ENCODE data around the gene SLC15A2.
"Not testable (repeated sequence)": the region's sequence is repeated elsewhere in the genome, so short reads cannot be mapped to it uniquely, and the experiment has no call there.

Gene SLC15A2

GRCh38 chr3:121894301-121894990 is at the start of gene SLC15A2:
SLC15A2 (plus strand) TSS chr3:121894401; CDS start chr3:121894477, 76 bp downstream.
- DNase-seq (ENCODE audit: low read depth), result no peak

- no peak for DNase-seq (ENCODE audit: low read depth)
Measured at GRCh38 chr3:121844892-121845291, 49.3 kb upstream of the SLC15A2 start.

- DNase-seq (ENCODE audit: low read depth), result no peak
Measured at GRCh38 chr3:121852256-121852655, 41.9 kb upstream of the SLC15A2 start.

GRCh38 chr3:121855555-121855954 is 38.6 kb upstream of the SLC15A2 start:
- no peak for DNase-seq (ENCODE audit: low read depth)

- not testable (repeated sequence) for DNase-seq (ENCODE audit: low read depth)
Measured at GRCh38 chr3:121857778-121858177, 36.4 kb upstream of the SLC15A2 start.

GRCh38 chr3:121863247-121863646 is 31.0 kb upstream of the SLC15A2 start:
- DNase-seq (ENCODE audit: low read depth), result not testable (repeated sequence)

- no peak for DNase-seq (ENCODE audit: low read depth)
Measured at GRCh38 chr3:121863801-121864200, 30.4 kb upstream of the SLC15A2 start.

- no peak for DNase-seq (ENCODE audit: low read depth)
Measured at GRCh38 chr3:121869736-121870135, 24.5 kb upstream of the SLC15A2 start.

- no peak for DNase-seq (ENCODE audit: low read depth)
Measured at GRCh38 chr3:121870717-121871116, 23.5 kb upstream of the SLC15A2 start.

GRCh38 chr3:121871430-121871829 is 22.8 kb upstream of the SLC15A2 start:
- no peak for DNase-seq (ENCODE audit: low read depth)

GRCh38 chr3:121878411-121878810 is 15.8 kb upstream of the SLC15A2 start:
- DNase-seq (ENCODE audit: low read depth), result no peak

GRCh38 chr3:121883507-121883906 is 10.7 kb upstream of the SLC15A2 start:
- DNase-seq (ENCODE audit: low read depth), result peak; percentile 5

GRCh38 chr3:121885386-121885785 is 8.8 kb upstream of the SLC15A2 start:
- no peak for DNase-seq (ENCODE audit: low read depth)

GRCh38 chr3:121895121-121895520 is 920 bp downstream of the SLC15A2 start:
- DNase-seq (ENCODE audit: low read depth), result no peak

- DNase-seq (ENCODE audit: low read depth), result no peak
Measured at GRCh38 chr3:121895736-121896135, 1.5 kb downstream of the SLC15A2 start.

GRCh38 chr3:121896823-121897222 is 2.6 kb downstream of the SLC15A2 start:
- no peak for DNase-seq (ENCODE audit: low read depth)

GRCh38 chr3:121897296-121897695 is 3.1 kb downstream of the SLC15A2 start:
- DNase-seq (ENCODE audit: low read depth), result no peak

GRCh38 chr3:121913305-121913990 is 19.2 kb downstream of the SLC15A2 start:
- DNase-seq (ENCODE audit: low read depth), result no peak

GRCh38 chr3:121914081-121914998 is 20.1 kb downstream of the SLC15A2 start:
- no peak for DNase-seq (ENCODE audit: low read depth)

GRCh38 chr3:121916189-121916588 is 22.0 kb downstream of the SLC15A2 start:
- DNase-seq (ENCODE audit: low read depth), result no peak

- no peak for DNase-seq (ENCODE audit: low read depth)
Measured at GRCh38 chr3:121918779-121919483, 24.7 kb downstream of the SLC15A2 start.

GRCh38 chr3:121924734-121925133 is 30.5 kb downstream of the SLC15A2 start:
- no peak for DNase-seq (ENCODE audit: low read depth)
